Peyer's patch (tissue), 4 donors: ENCODE results near the gene UNK. TPM values are rescaled to one million over a fixed set of nuclear protein-coding genes. Genes with fewer than 3 reads are reported as not detected.
"Not testable (repeated sequence)": the region's sequence is repeated elsewhere in the genome, so short reads cannot be mapped to it uniquely, and the experiment has no call there.

Source experiments
- DNase-seq, 3 donors: peaks; one replicate each; pipeline ENCODE4 v3.0.0-alpha.2; 2017 to 2019
- H3K27ac ChIP-seq, 4 donors: fragments of 200-600 bp; sonication (generic); one replicate each; pipeline ENCODE4 v1.5.1; 2016 to 2019
- H3K27me3 ChIP-seq, 2 donors: fragments of 200-600 bp; sonication (generic); one replicate each; pipeline ENCODE4 v1.5.1; 2019
- H3K36me3 ChIP-seq, 3 donors: fragments of 200-600 bp; sonication (generic); one replicate each; pipeline ENCODE4 v1.5.1; 2016 to 2019
- H3K4me1 ChIP-seq, 4 donors: fragments of 200-600 bp; sonication (generic); one replicate each; pipeline ENCODE4 v1.5.1; 2016 to 2019
- H3K4me3 ChIP-seq, 4 donors: fragments of 200-600 bp; sonication (generic); 1 replicate in 3 of 4; 2 replicates in 1 of 4; pipeline ENCODE4 v1.5.1; 2016 to 2019; ENCODE audit warnings: mild to moderate bottlenecking in 1 of 4
- H3K9me3 ChIP-seq, 4 donors: fragments of 200-600 bp; sonication (generic); one replicate each; pipeline ENCODE4 v1.5.1; 2016 to 2019; ENCODE audit warnings: mild to moderate bottlenecking in 1 of 4
- CTCF ChIP-seq, 6 experiments: fragments of 450-650 bp in 4 of 6; fragments of 200-600 bp in 2 of 6; sonication (generic) in 1 of 6; IDR thresholded peaks; one replicate each; pipeline ENCODE4 v1.5.1; 2017 to 2019; ENCODE audit warnings: antibody characterized with exemption in 6 of 6, mild to moderate bottlenecking in 3 of 6, moderate library complexity in 1 of 6
- POLR2A ChIP-seq, 2 donors: fragments of 450-650 bp; IDR thresholded peaks; one replicate each; pipeline ENCODE4 v1.5.1; 2017; ENCODE audit warnings: antibody characterized with exemption in 2 of 2, mild to moderate bottlenecking in 2 of 2, moderate library complexity in 2 of 2
- total RNA-seq, 4 donors: library from RNA; depleted of rRNA; stranded (reverse); fragments of >200 nt; gene quantifications; one replicate each; pipeline ENCODE4 v1.1.0, GENCODE V29; 2016

Gene UNK
- total RNA-seq, 4 donors from 2014 or later: 18.9 to 108 (median 30.6) TPM

- Histone ChIP-seq H3K4me1 (peaks cover 0 to 48% (median 10%) of the 10 kb centered on the region in 4 donors), H3K4me3 (no peak overlapping the region), H3K36me3 (peaks cover 0 to 36% (median 0%) of the 10 kb centered on the region in 3 donors), H3K9me3 (no peaks in the 10 kb centered on the region), H3K27ac (no peak overlapping the region), H3K27me3 (no peaks in the 10 kb centered on the region)
- peak in 1 of 3 donors; percentile 45 for DNase-seq
- no peak for TF ChIP-seq CTCF (IDR thresholded peaks at IDR 0.05)
- TF ChIP-seq POLR2A (IDR thresholded peaks at IDR 0.05): no peak
Observed at GRCh38 chr17:75774991-75775668, 9.5 kb upstream of the UNK start.

GRCh38 chr17:75776386-75777295 lies 8.0 kb upstream of the UNK start:
- Histone ChIP-seq H3K4me1 (peaks cover 0 to 33% (median 10%) of the 10 kb centered on the region in 4 donors), H3K27me3 (no peaks in the 10 kb centered on the region), H3K4me3 (peak overlapping the region in 2 of 4 donors; percentile 78 to 95), H3K36me3 (peaks cover 0 to 36% (median 0%) of the 10 kb centered on the region in 3 donors), H3K9me3 (no peaks in the 10 kb centered on the region), H3K27ac (peak overlapping the region in 3 of 4 donors; percentile 17 to 46 (median 17))
- DNase-seq: peak in 2 of 3 donors; percentile 15 to 39
- TF ChIP-seq CTCF (IDR thresholded peaks at IDR 0.05) (no peak), POLR2A (IDR thresholded peaks at IDR 0.05) (peak in 1 of 2 donors; percentile 14)

- peak overlapping the region; percentile 78 to 95 (median 88) for H3K4me3 ChIP-seq
- H3K27me3 ChIP-seq: no peaks in the 10 kb centered on the region
- DNase-seq: no peak
- peak overlapping the region in 3 of 4 donors; percentile 17 to 46 (median 17) for H3K27ac ChIP-seq
- H3K36me3 ChIP-seq: peaks cover 0 to 36% (median 0%) of the 10 kb centered on the region in 3 donors
- H3K9me3 ChIP-seq: no peaks in the 10 kb centered on the region
- TF ChIP-seq POLR2A (IDR thresholded peaks at IDR 0.05): no peak
- no peak for TF ChIP-seq CTCF (IDR thresholded peaks at IDR 0.05)
- H3K4me1 ChIP-seq: peaks cover 0 to 29% (median 10%) of the 10 kb centered on the region in 4 donors
Observed at GRCh38 chr17:75777296-75777922, 7.2 kb upstream of the UNK start.

- Histone ChIP-seq H3K27ac (peak overlapping the region; percentile 97 to 100 (median 100)), H3K4me1 (peaks cover 0 to 27% (median 11%) of the 10 kb centered on the region in 4 donors), H3K36me3 (peaks cover 0 to 36% (median 0%) of the 10 kb centered on the region in 3 donors), H3K4me3 (peak overlapping the region; percentile 78 to 95 (median 88))
- H3K27me3 ChIP-seq, DNase-seq, H3K9me3 ChIP-seq: not testable (repeated sequence)
Observed at GRCh38 chr17:75778066-75778860, 6.3 kb upstream of the UNK start.

- H3K36me3 ChIP-seq: peaks cover 0 to 36% (median 0%) of the 10 kb centered on the region in 3 donors
- H3K9me3 ChIP-seq: no peaks in the 10 kb centered on the region
- peak overlapping the region; percentile 78 to 95 (median 88) for H3K4me3 ChIP-seq
- H3K4me1 ChIP-seq: peaks cover under 1 to 31% (median 14%) of the 10 kb centered on the region in 4 donors
- TF ChIP-seq CTCF (IDR thresholded peaks at IDR 0.05): peak; percentile 35 to 79 (median 58)
- TF ChIP-seq POLR2A (IDR thresholded peaks at IDR 0.05): no peak
- DNase-seq: peak in 1 of 3 donors; percentile 48
- peak overlapping the region; percentile 97 to 100 (median 100) for H3K27ac ChIP-seq
- no peaks in the 10 kb centered on the region for H3K27me3 ChIP-seq
Observed at GRCh38 chr17:75778861-75779249, 5.8 kb upstream of the UNK start.
